Lung (tissue), 12 donors: Measurements from ENCODE around the gene ARL4A. TPM values are rescaled to one million over a fixed set of nuclear protein-coding genes. Genes with fewer than 3 reads are reported as not detected.

ENCODE experiments used
- ATAC-seq: fragments of 200-7000 bp; cut with Tn5 transposase; one replicate; pipeline ENCODE4 v1.9.1; 2020; ENCODE audit warnings: moderate number of reproducible peaks; ENCODE audit not compliant: insufficient read depth, low FRiP score
- DNase-seq, 3 donors: peaks; one replicate each; pipeline ENCODE4 v3.0.0-alpha.2; 2013 to 2017
- H3K27ac ChIP-seq, 2 donors: one replicate each; pipeline ENCODE4 v1.5.1; 2013; ENCODE audit warnings: mild to moderate bottlenecking in 2 of 2, moderate library complexity in 2 of 2, control low read depth in 1 of 2, inconsistent platforms in 1 of 2, low read depth in 1 of 2, low read length in 1 of 2
- H3K27me3 ChIP-seq, 3 donors: one replicate each; pipeline ENCODE4 v1.5.1; 2013; ENCODE audit warnings: low read length in 2 of 3; ENCODE audit not compliant: control insufficient read depth in 3 of 3, insufficient read depth in 3 of 3
- H3K36me3 ChIP-seq, 4 donors: one replicate each; pipeline ENCODE4 v1.5.1; 2013; ENCODE audit warnings: low read length in 4 of 4, mild to moderate bottlenecking in 1 of 4, moderate library complexity in 1 of 4; ENCODE audit not compliant: control insufficient read depth in 4 of 4, insufficient read depth in 4 of 4
- H3K4me1 ChIP-seq, 5 donors: one replicate each; pipeline ENCODE4 v1.5.1; 2013; ENCODE audit warnings: low read length in 5 of 5, mild to moderate bottlenecking in 2 of 5, moderate library complexity in 1 of 5; ENCODE audit not compliant: control insufficient read depth in 5 of 5, insufficient read depth in 5 of 5
- H3K4me3 ChIP-seq: one replicate; pipeline ENCODE4 v1.5.1; 2013; ENCODE audit warnings: mild to moderate bottlenecking, control low read depth, moderate library complexity
- H3K9ac ChIP-seq, 2 donors: one replicate each; pipeline ENCODE4 v1.5.1; 2013; ENCODE audit warnings: low read length in 2 of 2, control low read depth in 1 of 2; ENCODE audit not compliant: insufficient read depth in 1 of 2
- H3K9me3 ChIP-seq, 4 donors: one replicate each; pipeline ENCODE4 v1.5.1; 2013; ENCODE audit warnings: low read length in 3 of 4, mild to moderate bottlenecking in 1 of 4, moderate library complexity in 1 of 4; ENCODE audit not compliant: control insufficient read depth in 4 of 4, insufficient read depth in 3 of 4
- WGBS, 2 donors: extraction: QIAGEN DNeasy Blood & Tissue Kit; methylation state at CpG; one replicate each; pipeline ENCODE4 v1.1.7; 2013; 5-methylcytosine and 5-hydroxymethylcytosine counted together
- polyA plus RNA-seq, 2 donors: library from polyadenylated mRNA; stranded (reverse); fragments of 200-250 nt; gene quantifications; one replicate each; pipeline ENCODE4 v1.2.1, GENCODE V29; 2013
- total RNA-seq, 2 donors: library from RNA; depleted of rRNA in 1 of 2; stranded (reverse); fragments of >200 nt in 1 of 2; gene quantifications; one replicate each; pipeline ENCODE4 v1.2.1, GENCODE V29; 2014 to 2021
- TF ChIP-seq, protein P1 (sequence below): IDR thresholded peaks from 2 replicates; pipeline ENCODE4 v1.5.1; 2012; ENCODE audit warnings: mild to moderate bottlenecking; ENCODE audit errors: control extremely low read depth, extremely low read depth
- donor health status: control.
- donor health status: control.
- donor health status: Bipolar disorder and iron deficiency.
- donor health status: healthy.
- donor health status: DM: yes; HTN: yes; CAD: no.

The ARL4A gene
- total and polyA plus RNA-seq, 4 donors, result 21.4 to 34.8 (median 33.0) TPM

DNA sequence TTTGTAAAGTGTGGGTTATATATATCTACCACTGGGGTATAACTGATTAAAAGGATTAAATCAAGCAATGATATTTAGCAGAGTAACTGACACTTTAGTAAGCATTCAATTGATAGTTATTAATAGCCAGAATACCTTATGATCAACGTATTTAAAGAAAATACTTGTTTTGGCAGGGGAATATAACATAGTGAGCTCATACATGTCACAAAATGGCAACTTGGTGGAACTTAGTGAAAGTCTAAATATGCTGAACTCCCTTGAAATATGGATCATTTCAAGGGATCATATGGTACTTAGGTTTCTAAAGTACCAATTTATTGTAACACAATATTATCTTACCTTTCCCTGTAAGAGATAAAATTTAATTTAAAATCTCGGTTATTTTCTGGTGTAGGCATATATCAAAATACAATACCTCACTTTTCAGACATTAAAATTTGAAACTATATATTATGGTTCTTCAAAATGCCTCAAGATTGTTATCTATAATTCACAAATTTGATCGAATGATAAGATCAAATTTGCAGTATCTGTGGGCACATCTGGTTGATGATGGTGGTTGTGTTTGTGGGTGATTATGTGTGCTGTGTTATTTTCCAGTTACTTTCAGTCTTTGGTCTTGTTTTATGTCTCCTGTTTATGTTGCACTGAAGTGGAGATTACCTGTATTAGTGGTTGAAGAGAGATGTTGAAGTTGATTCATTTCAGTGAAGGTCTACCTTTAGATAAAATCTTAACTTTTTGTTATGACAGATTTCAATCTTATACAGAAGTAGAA lies 5.2 kb downstream of the ARL4A start:
- Histone ChIP-seq H3K27me3 (no peaks in the 10 kb centered on the region), H3K27ac (no peak overlapping the region), H3K36me3 (no peaks in the 10 kb centered on the region), H3K9ac (no peak overlapping the region), H3K4me1 (peaks cover 0 to 4% (median 0%) of the 10 kb centered on the region in 5 donors), H3K4me3 (no peak overlapping the region), H3K9me3 (no peaks in the 10 kb centered on the region)
- TF ChIP-seq, protein P1, sequence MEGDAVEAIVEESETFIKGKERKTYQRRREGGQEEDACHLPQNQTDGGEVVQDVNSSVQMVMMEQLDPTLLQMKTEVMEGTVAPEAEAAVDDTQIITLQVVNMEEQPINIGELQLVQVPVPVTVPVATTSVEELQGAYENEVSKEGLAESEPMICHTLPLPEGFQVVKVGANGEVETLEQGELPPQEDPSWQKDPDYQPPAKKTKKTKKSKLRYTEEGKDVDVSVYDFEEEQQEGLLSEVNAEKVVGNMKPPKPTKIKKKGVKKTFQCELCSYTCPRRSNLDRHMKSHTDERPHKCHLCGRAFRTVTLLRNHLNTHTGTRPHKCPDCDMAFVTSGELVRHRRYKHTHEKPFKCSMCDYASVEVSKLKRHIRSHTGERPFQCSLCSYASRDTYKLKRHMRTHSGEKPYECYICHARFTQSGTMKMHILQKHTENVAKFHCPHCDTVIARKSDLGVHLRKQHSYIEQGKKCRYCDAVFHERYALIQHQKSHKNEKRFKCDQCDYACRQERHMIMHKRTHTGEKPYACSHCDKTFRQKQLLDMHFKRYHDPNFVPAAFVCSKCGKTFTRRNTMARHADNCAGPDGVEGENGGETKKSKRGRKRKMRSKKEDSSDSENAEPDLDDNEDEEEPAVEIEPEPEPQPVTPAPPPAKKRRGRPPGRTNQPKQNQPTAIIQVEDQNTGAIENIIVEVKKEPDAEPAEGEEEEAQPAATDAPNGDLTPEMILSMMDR, result no peak
- no peak for DNase-seq
- ATAC-seq, result no peak
- WGBS, 2 donors, result 55 to 83% methylated on average over 3 of the region's 3 CpGs

DNA sequence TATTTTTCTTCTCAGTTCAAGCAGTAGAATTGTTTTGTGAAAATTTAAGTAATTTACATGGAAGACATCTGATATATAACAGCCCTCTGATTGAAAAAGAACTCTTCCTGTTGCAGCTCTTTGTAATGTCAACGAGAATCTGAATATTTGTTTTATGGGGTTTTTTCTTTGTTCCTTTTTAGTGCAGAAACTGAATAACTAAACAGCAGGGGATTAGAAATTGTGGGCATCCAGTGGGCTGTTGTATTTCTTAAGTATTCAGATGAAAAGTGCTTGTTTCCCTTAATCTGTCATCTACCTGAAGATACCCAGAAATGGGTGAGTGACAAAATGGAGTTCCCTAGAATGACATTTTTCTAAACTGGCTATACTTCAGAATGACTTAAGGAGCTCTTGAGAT lies 7.4 kb downstream of the ARL4A start:
- Histone ChIP-seq H3K36me3 (no peaks in the 10 kb centered on the region), H3K4me3 (no peak overlapping the region), H3K9ac (no peak overlapping the region), H3K27me3 (no peaks in the 10 kb centered on the region), H3K27ac (no peak overlapping the region), H3K4me1 (peaks cover 0 to 4% (median 0%) of the 10 kb centered on the region in 5 donors), H3K9me3 (no peaks in the 10 kb centered on the region)
- TF ChIP-seq, protein P1, result no peak
- DNase-seq, result no peak
- WGBS, 2 donors, result 74 to 94% methylated on average over 1 of the region's 1 CpG
- ATAC-seq, result no peak

DNA sequence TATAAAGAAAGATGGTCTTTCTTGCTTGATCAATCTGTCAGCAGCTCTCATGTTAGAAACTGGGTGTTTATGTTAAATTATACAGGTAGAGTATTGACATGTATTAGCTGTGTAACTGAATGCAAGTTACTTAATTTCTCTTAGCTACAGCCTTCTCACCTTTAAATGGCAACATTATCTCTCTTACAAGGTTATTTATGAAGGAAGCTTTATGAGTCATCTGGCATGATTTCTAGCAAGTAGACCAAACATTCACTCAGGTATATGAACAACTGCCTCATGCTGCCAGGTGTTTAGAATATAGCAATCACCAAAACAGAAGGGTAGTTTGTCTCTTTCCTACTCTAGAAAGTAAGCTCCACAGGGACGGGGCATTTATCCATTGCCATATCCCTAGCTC lies 8.5 kb downstream of the ARL4A start:
- Histone ChIP-seq H3K36me3 (no peaks in the 10 kb centered on the region), H3K4me3 (no peak overlapping the region), H3K27me3 (no peaks in the 10 kb centered on the region), H3K9me3 (peaks cover 0 to 2% (median 0%) of the 10 kb centered on the region in 4 donors), H3K27ac (no peak overlapping the region), H3K4me1 (peaks cover 0 to 4% (median 0%) of the 10 kb centered on the region in 5 donors), H3K9ac (no peak overlapping the region)
- 91 to 100% methylated on average over 1 of the region's 1 CpG for WGBS, 2 donors
- no peak for DNase-seq
- ATAC-seq, result no peak
- TF ChIP-seq, protein P1, result no peak
